A673 (cell line): ENCODE measurements around the gene KRT23.

ENCODE experiments used
- EZH2 ChIP-seq: fragments of 200-600 bp; sonication (generic); IDR thresholded peaks from 2 replicates; pipeline ENCODE4 v1.6.1; 2017; ENCODE audit warnings: borderline replicate concordance, low read depth, mild to moderate bottlenecking, mixed read lengths, antibody characterized with exemption, low read length; ENCODE audit not compliant: poor library complexity, severe bottlenecking
- TF ChIP-seq, protein P1 (sequence below): fragments of 300-800, 200-600 bp; sonication (generic); conservative IDR thresholded peaks from 2 replicates; pipeline ENCODE4 v1.5.1; 2017; ENCODE audit warnings: low read depth, mild to moderate bottlenecking, antibody characterized with exemption, low read length, moderate library complexity, mixed read lengths

DNA sequence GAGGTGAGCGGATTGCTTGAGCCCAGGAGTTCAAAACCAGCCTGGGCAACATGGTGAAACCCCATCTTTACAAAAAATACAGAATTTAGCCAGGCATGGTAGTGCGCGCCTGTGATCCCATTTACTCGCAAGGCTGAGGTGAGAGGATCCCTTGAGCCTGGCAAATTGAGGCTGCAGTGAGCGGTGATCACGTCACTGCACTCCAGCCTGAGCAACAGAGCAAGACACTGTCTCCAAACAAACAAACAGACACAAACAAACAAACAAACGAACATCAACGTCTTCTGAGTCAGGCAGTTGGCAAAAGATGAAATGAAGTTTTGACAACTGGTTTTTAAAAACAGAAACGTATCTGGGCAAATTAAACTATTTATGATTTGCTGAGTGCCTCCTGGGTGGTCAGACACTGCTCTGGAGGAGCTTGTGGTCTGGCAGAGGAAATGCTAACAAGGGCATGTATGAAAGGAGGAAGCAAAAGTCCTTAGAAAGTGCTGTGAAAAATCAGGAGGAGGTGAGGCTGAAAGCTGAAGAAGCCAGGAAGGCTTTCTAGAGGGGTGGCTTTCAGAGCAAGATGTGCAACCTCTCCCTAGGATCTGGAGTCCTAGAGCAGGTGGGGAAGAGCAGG lies 42.2 kb downstream of the KRT23 start:
- TF ChIP-seq EZH2: no peak
- TF ChIP-seq, protein P1, sequence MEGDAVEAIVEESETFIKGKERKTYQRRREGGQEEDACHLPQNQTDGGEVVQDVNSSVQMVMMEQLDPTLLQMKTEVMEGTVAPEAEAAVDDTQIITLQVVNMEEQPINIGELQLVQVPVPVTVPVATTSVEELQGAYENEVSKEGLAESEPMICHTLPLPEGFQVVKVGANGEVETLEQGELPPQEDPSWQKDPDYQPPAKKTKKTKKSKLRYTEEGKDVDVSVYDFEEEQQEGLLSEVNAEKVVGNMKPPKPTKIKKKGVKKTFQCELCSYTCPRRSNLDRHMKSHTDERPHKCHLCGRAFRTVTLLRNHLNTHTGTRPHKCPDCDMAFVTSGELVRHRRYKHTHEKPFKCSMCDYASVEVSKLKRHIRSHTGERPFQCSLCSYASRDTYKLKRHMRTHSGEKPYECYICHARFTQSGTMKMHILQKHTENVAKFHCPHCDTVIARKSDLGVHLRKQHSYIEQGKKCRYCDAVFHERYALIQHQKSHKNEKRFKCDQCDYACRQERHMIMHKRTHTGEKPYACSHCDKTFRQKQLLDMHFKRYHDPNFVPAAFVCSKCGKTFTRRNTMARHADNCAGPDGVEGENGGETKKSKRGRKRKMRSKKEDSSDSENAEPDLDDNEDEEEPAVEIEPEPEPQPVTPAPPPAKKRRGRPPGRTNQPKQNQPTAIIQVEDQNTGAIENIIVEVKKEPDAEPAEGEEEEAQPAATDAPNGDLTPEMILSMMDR: no peak
